KG1 (cell line): ENCODE measurements around the gene MAMDC2.
"Not testable (repeated sequence)": the region's sequence is repeated elsewhere in the genome, so short reads cannot be mapped to it uniquely, and the experiment has no call there.

Experiments
- DNase-seq: peaks from one replicate; lab custom pipeline; 2025; lab: John Stamatoyannopoulos, UW

MAMDC2 gene

GRCh38 chr9:70036641-70037040 lies 7.0 kb upstream of the MAMDC2 start:
- DNase-seq, result no peak

- DNase-seq, result not testable (repeated sequence)
These were observed 5.5 kb upstream of the MAMDC2 start for GRCh38 chr9:70038171-70038621.

GRCh38 chr9:70040376-70040903 lies 3.2 kb upstream of the MAMDC2 start:
- no peak for DNase-seq

GRCh38 chr9:70042461-70043215 lies 1.0 kb upstream of the MAMDC2 start:
- no peak for DNase-seq

- no peak for DNase-seq
These were observed 363 bp upstream of the MAMDC2 start for GRCh38 chr9:70043285-70043684.

- DNase-seq, result no peak
These were observed 1.1 kb downstream of the MAMDC2 start for GRCh38 chr9:70044490-70045307.

- DNase-seq, result no peak
These were observed 1.8 kb downstream of the MAMDC2 start for GRCh38 chr9:70045452-70045851.

GRCh38 chr9:70046274-70047070 lies 2.8 kb downstream of the MAMDC2 start:
- no peak for DNase-seq

- DNase-seq, result no peak
These were observed 5.6 kb downstream of the MAMDC2 start for GRCh38 chr9:70049236-70049635.

GRCh38 chr9:70049672-70050271 lies 6.1 kb downstream of the MAMDC2 start:
- no peak for DNase-seq

- DNase-seq, result no peak
These were observed 9.1 kb downstream of the MAMDC2 start for GRCh38 chr9:70052768-70053167.

- DNase-seq, result no peak
These were observed 10.2 kb downstream of the MAMDC2 start for GRCh38 chr9:70053864-70054263.

- DNase-seq, result no peak
These were observed 10.9 kb downstream of the MAMDC2 start for GRCh38 chr9:70054521-70054920.

- no peak for DNase-seq
These were observed 12.0 kb downstream of the MAMDC2 start for GRCh38 chr9:70055406-70056210.

GRCh38 chr9:70056211-70056944 lies 12.7 kb downstream of the MAMDC2 start:
- DNase-seq, result no peak

GRCh38 chr9:70058569-70059116 lies 15.0 kb downstream of the MAMDC2 start:
- DNase-seq, result no peak

- no peak for DNase-seq
These were observed 16.7 kb downstream of the MAMDC2 start for GRCh38 chr9:70060148-70060882.

GRCh38 chr9:70060883-70061507 lies 17.3 kb downstream of the MAMDC2 start:
- no peak for DNase-seq

- no peak for DNase-seq
These were observed 18.1 kb downstream of the MAMDC2 start for GRCh38 chr9:70061776-70062175.
